A549 (cell line): ENCODE measurements around the gene HRH3.

Experiments
- CBX2 ChIP-seq: fragments of 200-600 bp; sonication (generic); IDR thresholded peaks from 2 replicates; pipeline ENCODE4 v1.6.1; 2016; ENCODE audit warnings: low read depth, mild to moderate bottlenecking, borderline replicate concordance
- CHD4 ChIP-seq: fragments of 200-600 bp; sonication (generic); IDR thresholded peaks from 2 replicates; pipeline ENCODE4 v1.6.1; 2016; ENCODE audit warnings: antibody characterized with exemption, mild to moderate bottlenecking, borderline replicate concordance
- CTCF ChIP-seq: fragments of >200 bp; sonication (Bioruptor Twin); formaldehyde crosslinking; IDR thresholded peaks from 3 replicates; pipeline ENCODE4 v1.5.1; 2016
- EP300 ChIP-seq, 2 experiments: fragments of >200 bp; sonication (Bioruptor Twin); formaldehyde crosslinking; IDR thresholded peaks; 2 replicates in 1 of 2; 3 replicates in 1 of 2; pipeline ENCODE4 v1.6.1; 2016 to 2017
- MAX ChIP-seq: IDR thresholded peaks from 2 replicates; pipeline ENCODE4 v1.6.1; 2012
- POLR2A ChIP-seq: IDR thresholded peaks from 2 replicates; pipeline ENCODE4 v1.6.1; 2012; ENCODE audit warnings: mild to moderate bottlenecking, low read length
- REST ChIP-seq: fragments of 200-600 bp; sonication (generic); IDR thresholded peaks from 2 replicates; pipeline ENCODE4 v1.6.1; 2016; ENCODE audit warnings: antibody characterized with exemption, mild to moderate bottlenecking, moderate library complexity

- TF ChIP-seq EP300 (IDR thresholded peaks at IDR 0.05) (no peak), POLR2A (no peak), CTCF (no peak), MAX (no peak), CBX2 (no peak), CHD4 (no peak), REST (no peak)
These were observed 18.6 kb upstream of the HRH3 start for GRCh38 chr20:62238569-62239277.
